HCT116 (cell line): ENCODE measurements around the gene ETS1.

Experiments
- EZH2 ChIP-seq: fragments of 200-600 bp; sonication (generic); IDR thresholded peaks from 2 replicates; pipeline ENCODE4 v1.6.1; 2017; ENCODE audit warnings: antibody characterized with exemption, mixed run types
- RAD21 ChIP-seq: IDR thresholded peaks from 2 replicates; pipeline ENCODE4 v1.6.1; 2012; ENCODE audit warnings: low read depth, mild to moderate bottlenecking
- ZFX ChIP-seq: fragments of 450-650 bp; IDR thresholded peaks from 2 replicates; pipeline ENCODE4 v1.6.1; 2017

- TF ChIP-seq EZH2 (no peak), RAD21 (no peak), ZFX (no peak)
Measured at GRCh38 chr11:128482092-128482491, 105.3 kb downstream of the ETS1 start.
